Measurements from ENCODE around the gene MVB12A.

MVB12A gene

GRCh38 chr19:17419621-17420474, at the start of gene MVB12A:
Gene MVB12A, plus strand, starts transcription at chr19:17420047. Its CDS starts 89 bp downstream, at chr19:17420136.
- DNase-seq (ENCODE audit: low spot score), result peak; percentile 98

GRCh38 chr19:17376935-17377600, 42.8 kb upstream of the MVB12A start, which contains the start of gene PLVAP:
Gene PLVAP, minus strand, starts transcription at chr19:17377342. Its CDS starts 54 bp downstream, at chr19:17377288.
- no peak for DNase-seq (ENCODE audit: low spot score)

- no peak for DNase-seq (ENCODE audit: low spot score)
These were observed 41.6 kb upstream of the MVB12A start for GRCh38 chr19:17378271-17378670.

- no peak for DNase-seq (ENCODE audit: low spot score)
These were observed 40.6 kb upstream of the MVB12A start for GRCh38 chr19:17379221-17379631.

- no peak for DNase-seq (ENCODE audit: low spot score)
These were observed 39.3 kb upstream of the MVB12A start for GRCh38 chr19:17380426-17381138.

- peak; percentile 55 for DNase-seq (ENCODE audit: low spot score)
These were observed 33.8 kb upstream of the MVB12A start for GRCh38 chr19:17385878-17386611.

GRCh38 chr19:17389288-17389687, 30.6 kb upstream of the MVB12A start:
- DNase-seq (ENCODE audit: low spot score), result no peak

GRCh38 chr19:17389957-17390664, 29.7 kb upstream of the MVB12A start:
- no peak for DNase-seq (ENCODE audit: low spot score)

GRCh38 chr19:17390665-17391370, 29.0 kb upstream of the MVB12A start:
- DNase-seq (ENCODE audit: low spot score), result peak; percentile 90

- DNase-seq (ENCODE audit: low spot score), result no peak
These were observed 28.3 kb upstream of the MVB12A start for GRCh38 chr19:17391371-17392151.

GRCh38 chr19:17393002-17393401, 26.8 kb upstream of the MVB12A start:
- no peak for DNase-seq (ENCODE audit: low spot score)

- DNase-seq (ENCODE audit: low spot score), result no peak
These were observed 25.9 kb upstream of the MVB12A start, which contains the start of gene CCDC194 for GRCh38 chr19:17393914-17394313. Gene CCDC194, minus strand, starts transcription at chr19:17394196. Its CDS starts 38 bp downstream, at chr19:17394158.

- peak; percentile 86 for DNase-seq (ENCODE audit: low spot score)
These were observed 24.9 kb upstream of the MVB12A start for GRCh38 chr19:17394891-17395415.

- DNase-seq (ENCODE audit: low spot score), result no peak
These were observed 20.8 kb upstream of the MVB12A start for GRCh38 chr19:17398902-17399527.

GRCh38 chr19:17401628-17402027, 18.2 kb upstream of the MVB12A start:
- DNase-seq (ENCODE audit: low spot score), result no peak

GRCh38 chr19:17402982-17403855, 16.6 kb upstream of the MVB12A start:
- peak; percentile 50 for DNase-seq (ENCODE audit: low spot score)

- DNase-seq (ENCODE audit: low spot score), result peak; percentile 27
These were observed 15.8 kb upstream of the MVB12A start for GRCh38 chr19:17404015-17404414.
